Esophagus squamous epithelium (tissue), 5 donors: ENCODE results near the gene PIP4K2C. TPM values are rescaled to one million over a fixed set of nuclear protein-coding genes. Genes with fewer than 3 reads are reported as not detected.
"Not testable (repeated sequence)": the region's sequence is repeated elsewhere in the genome, so short reads cannot be mapped to it uniquely, and the experiment has no call there.

ENCODE experiments used
- DNase-seq: peaks from one replicate; lab custom pipeline; 2025; lab: John Stamatoyannopoulos, UW
- H3K27ac ChIP-seq, 4 donors: fragments of 200-600 bp; sonication (generic); one replicate each; pipeline ENCODE4 v1.5.1; 2016 to 2019; ENCODE audit warnings: mild to moderate bottlenecking in 1 of 4
- H3K27me3 ChIP-seq, 4 donors: fragments of 200-600 bp; sonication (generic); 1 replicate in 3 of 4; 2 replicates in 1 of 4; pipeline versions ENCODE4 v1.5.1 to v1.6.0; 2017 to 2021; ENCODE audit warnings: antibody characterized with exemption in 1 of 4
- H3K36me3 ChIP-seq, 3 donors: fragments of 200-600 bp; sonication (generic); one replicate each; pipeline ENCODE4 v1.5.1; 2016 to 2019
- H3K4me1 ChIP-seq, 3 donors: fragments of 200-600 bp; sonication (generic); one replicate each; pipeline ENCODE4 v1.5.1; 2017 to 2019
- H3K4me3 ChIP-seq, 4 donors: fragments of 200-600 bp; sonication (generic); 1 replicate in 3 of 4; 2 replicates in 1 of 4; pipeline ENCODE4 v1.5.1; 2016 to 2019; ENCODE audit warnings: mild to moderate bottlenecking in 2 of 4, moderate library complexity in 1 of 4
- H3K9me3 ChIP-seq, 3 donors: fragments of 200-600 bp; sonication (generic); one replicate each; pipeline ENCODE4 v1.5.1; 2016 to 2019
- CTCF ChIP-seq, 6 experiments: fragments of 450-650 bp in 4 of 6; fragments of 200-600 bp in 2 of 6; sonication (generic) in 2 of 6; IDR thresholded peaks; one replicate each; pipeline ENCODE4 v1.5.1; 2016 to 2019; ENCODE audit warnings: antibody characterized with exemption in 6 of 6, mild to moderate bottlenecking in 4 of 6, moderate library complexity in 4 of 6
- POLR2A ChIP-seq, 4 donors: fragments of 450-650 bp; IDR thresholded peaks; one replicate each; pipeline ENCODE4 v1.6.1; 2017; ENCODE audit warnings: antibody characterized with exemption in 4 of 4, mild to moderate bottlenecking in 4 of 4, moderate library complexity in 3 of 4
- WGBS, 2 donors: methylation state at CpG; one replicate each; pipeline ENCODE4 v1.1.5; 2018; 5-methylcytosine and 5-hydroxymethylcytosine counted together
- intact Hi-C: fragments of 100-400 bp; cut with DNase I; formaldehyde crosslinking; loops from one replicate; pipeline ENCODE4 v1.15.0; 2022
- total RNA-seq, 4 donors: library from RNA; depleted of rRNA; stranded (reverse); fragments of >200 nt; gene quantifications; one replicate each; pipeline ENCODE4 v1.1.0, GENCODE V29; 2016
- donor health status: DM: yes; HTN: yes; CAD: no.

Gene PIP4K2C
- total RNA-seq, 4 donors from 2014 or later, result 25.2 to 41.7 (median 33.1) TPM

DNA sequence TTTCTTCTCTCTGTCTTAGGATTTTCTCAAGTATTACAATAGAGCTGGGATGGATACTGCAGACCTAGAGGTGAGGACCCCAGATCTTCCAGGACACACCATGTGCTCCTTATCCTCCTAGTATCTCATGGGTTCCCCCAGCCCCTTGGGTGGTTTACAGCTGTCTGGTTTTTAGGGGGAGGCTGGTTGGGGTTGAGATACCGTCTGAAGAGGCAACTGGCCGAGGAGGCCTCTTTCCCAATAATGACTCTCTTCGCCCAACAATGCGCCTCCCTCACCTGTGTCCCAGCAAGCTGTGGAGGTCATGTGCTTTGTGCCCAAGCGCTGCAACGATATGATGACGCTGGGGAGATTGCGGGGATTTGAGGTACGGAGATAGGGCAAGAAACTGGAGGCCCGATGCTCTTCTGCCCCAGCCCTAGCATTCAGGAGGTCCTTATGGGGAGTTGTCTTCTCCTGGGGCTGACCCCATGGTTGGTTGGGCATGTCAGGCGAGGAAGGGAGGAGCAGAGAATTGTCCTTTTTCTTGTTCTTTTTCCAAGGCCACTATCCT lies 24.0 kb downstream of the PIP4K2C start:
- no peak for DNase-seq
- H3K27ac ChIP-seq, result no peak overlapping the region
- WGBS, 2 donors, result 73 to 78% methylated on average over 6 to 9 of the region's 11 CpGs
- no peak for TF ChIP-seq CTCF (IDR thresholded peaks at IDR 0.05)
- no peak for TF ChIP-seq POLR2A (IDR thresholded peaks at IDR 0.05)
- H3K36me3 ChIP-seq, result peaks cover 0 to 12% (median 0%) of the 10 kb centered on the region in 3 donors
- intact Hi-C loops, result no loop called here
- H3K27me3 ChIP-seq, result peaks cover 0 to 94% (median 5%) of the 10 kb centered on the region in 4 donors
- H3K4me3 ChIP-seq, result no peak overlapping the region
- peaks cover 10 to 70% (median 17%) of the 10 kb centered on the region in 3 donors for H3K4me1 ChIP-seq
- H3K9me3 ChIP-seq, result no peaks in the 10 kb centered on the region

DNA sequence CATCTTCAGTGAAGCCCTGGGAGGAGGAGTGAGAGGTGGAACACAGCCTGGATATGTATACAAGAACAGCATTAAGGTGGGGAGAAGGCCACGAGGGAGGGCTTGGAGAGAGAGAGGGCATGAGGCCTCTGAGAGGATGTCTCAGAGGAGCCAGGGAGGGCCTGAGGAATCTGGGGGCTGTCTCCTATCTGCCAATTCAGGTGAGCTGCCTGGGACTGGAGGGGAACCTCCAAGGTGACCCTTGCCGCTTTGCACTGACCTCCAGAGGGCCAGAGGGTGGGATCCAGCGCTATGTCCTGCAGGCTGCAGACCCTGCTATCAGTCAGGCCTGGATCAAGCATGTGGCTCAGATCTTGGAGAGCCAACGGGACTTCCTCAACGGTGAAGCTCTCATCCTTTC lies 24.6 kb downstream of the PIP4K2C start:
- 78 to 84% methylated on average over 3 of the region's 5 CpGs for WGBS, 2 donors
- no peak for TF ChIP-seq POLR2A (IDR thresholded peaks at IDR 0.05)
- no peak for TF ChIP-seq CTCF (IDR thresholded peaks at IDR 0.05)
- Histone ChIP-seq H3K4me3 (no peak overlapping the region), H3K9me3 (no peaks in the 10 kb centered on the region), H3K36me3 (peaks cover 0 to 12% (median 0%) of the 10 kb centered on the region in 3 donors), H3K4me1 (peaks cover 10 to 69% (median 13%) of the 10 kb centered on the region in 3 donors), H3K27ac (no peak overlapping the region), H3K27me3 (peaks cover 6 to 94% (median 10%) of the 10 kb centered on the region in 4 donors)
- intact Hi-C loops, result no loop called here
- no peak for DNase-seq

- no peak for DNase-seq
- Histone ChIP-seq H3K27me3 (peaks cover 14 to 94% (median 19%) of the 10 kb centered on the region in 4 donors), H3K4me3 (no peak overlapping the region), H3K27ac (no peak overlapping the region), H3K9me3 (no peaks in the 10 kb centered on the region), H3K4me1 (peaks cover 12 to 69% (median 17%) of the 10 kb centered on the region in 3 donors), H3K36me3 (peaks cover 0 to 12% (median 0%) of the 10 kb centered on the region in 3 donors)
- WGBS, 2 donors, result 72 to 94% methylated on average over 2 to 3 of the region's 3 CpGs
- intact Hi-C loops, result no loop called here
- TF ChIP-seq POLR2A (IDR thresholded peaks at IDR 0.05) (no peak), CTCF (IDR thresholded peaks at IDR 0.05) (no peak)
Observed at GRCh38 chr12:57616383-57617101, 25.6 kb downstream of the PIP4K2C start.

DNA sequence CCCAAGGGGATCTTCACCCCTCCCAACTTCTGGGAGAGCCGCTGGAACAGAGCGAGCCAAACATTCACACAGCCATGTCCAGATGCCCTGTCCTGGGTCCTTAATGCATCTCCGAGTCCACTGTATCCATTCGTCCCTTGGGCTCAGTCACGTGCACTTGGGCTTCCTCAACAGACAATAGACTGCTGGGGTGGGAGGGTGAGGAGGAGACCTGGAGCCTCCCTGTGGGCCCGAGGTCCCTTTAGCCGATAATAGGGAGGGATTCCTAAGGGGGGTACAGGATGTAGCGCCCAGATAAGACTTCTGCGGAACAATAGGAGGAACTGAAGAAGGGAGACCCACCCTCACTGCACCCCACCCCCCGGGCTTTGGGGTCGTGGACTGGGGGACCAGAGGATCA lies 26.9 kb downstream of the PIP4K2C start:
- no peak for DNase-seq
- Histone ChIP-seq H3K27ac (no peak overlapping the region), H3K4me3 (no peak overlapping the region), H3K9me3 (no peaks in the 10 kb centered on the region), H3K36me3 (peaks cover 0 to 12% (median 0%) of the 10 kb centered on the region in 3 donors), H3K27me3 (peaks cover 16 to 94% (median 23%) of the 10 kb centered on the region in 4 donors), H3K4me1 (peaks cover 11 to 62% (median 22%) of the 10 kb centered on the region in 3 donors)
- WGBS, 2 donors, result 56 to 60% methylated on average over 6 to 9 of the region's 11 CpGs
- intact Hi-C loops, result no loop called here
- TF ChIP-seq CTCF (IDR thresholded peaks at IDR 0.05) (no peak), POLR2A (IDR thresholded peaks at IDR 0.05) (no peak)

- H3K9me3 ChIP-seq, H3K27ac ChIP-seq, intact Hi-C loops, DNase-seq, H3K4me3 ChIP-seq: not testable (repeated sequence)
- peaks cover 0 to 12% (median 0%) of the 10 kb centered on the region in 3 donors for H3K36me3 ChIP-seq
- H3K27me3 ChIP-seq, result peaks cover 16 to 94% (median 23%) of the 10 kb centered on the region in 4 donors
- H3K4me1 ChIP-seq, result peaks cover 11 to 57% (median 22%) of the 10 kb centered on the region in 3 donors
- WGBS, 2 donors, result 93 to 95% methylated on average over 5 to 6 of the region's 6 CpGs
Observed at GRCh38 chr12:57618431-57618830, 27.4 kb downstream of the PIP4K2C start.
